HepG2 (cell line): ENCODE measurements around the gene CLDN7. TPM values are rescaled to one million over a fixed set of nuclear protein-coding genes. Genes with fewer than 3 reads are reported as not detected.

Source experiments
- ATAC-seq: fragments of 200-7000 bp; cut with Tn5 transposase; 3 replicates; pipeline ENCODE4 v1.9.1; 2020; ENCODE audit warnings: mild to moderate bottlenecking, moderate library complexity
- BruUV-seq: library from RNA; stranded (reverse); fragments of 400-500 nt; replicated peaks from 2 replicates; lab custom pipeline; 2021; lab: Mats Ljungman, UMichigan
- CTCF ChIA-PET: fragments of 300-600 bp; formaldehyde crosslinking; extraction: SDS; loops from one replicate; lab custom pipeline; 2021; ENCODE audit warnings: low total read pairs, inconsistent platforms, low intra/inter-chr PET ratio; lab: Yijun Ruan, JAX
- POLR2A ChIA-PET: fragments of 350-600 bp; sonication (Branson Sonifier 250); formaldehyde crosslinking; loops from one replicate; lab custom pipeline; 2020; ENCODE audit warnings: antibody characterized with exemption, inconsistent platforms; lab: Yijun Ruan, JAX
- DNase-seq: peaks from one replicate; pipeline ENCODE4 v3.0.0-alpha.2; 2015; ENCODE audit warnings: low spot score
- FAIRE-seq: peaks from 3 replicates; lab custom pipeline; 2011; peaks lifted over from hg19 to GRCh38; lab: Jason Lieb, UNC
- H2AFZ ChIP-seq: one replicate; pipeline ENCODE4 v1.6.1; 2011; ENCODE audit warnings: low read length, inconsistent platforms
- H3K27ac ChIP-seq: fragments of 300-600 bp; 3 replicates; pipeline ENCODE4 v1.8.0; 2011; ENCODE audit warnings: mixed run types, mild to moderate bottlenecking, mixed read lengths, low read length, inconsistent platforms; ENCODE audit not compliant: insufficient read depth; ENCODE audit errors: extremely low read length
- H3K27me3 ChIP-seq, 2 experiments: fragments of 200-600 bp in 1 of 2; 2 replicates in 1 of 2; 3 replicates in 1 of 2; pipeline versions ENCODE4 v1.6.0 to v1.8.0; 2011; ENCODE audit warnings: low read length in 2 of 2, mild to moderate bottlenecking in 2 of 2, moderate library complexity in 2 of 2, inconsistent platforms in 1 of 2; ENCODE audit not compliant: insufficient read depth in 2 of 2, control insufficient read depth in 1 of 2
- H3K36me3 ChIP-seq, 2 experiments: fragments of 200-600 bp in 1 of 2; replicated peaks in 1 of 2; 2 replicates in 1 of 2; 3 replicates in 1 of 2; pipeline versions ENCODE4 v1.5.1 to v1.8.0; 2011; ENCODE audit warnings: low read length in 2 of 2, inconsistent platforms in 1 of 2; ENCODE audit not compliant: insufficient read depth in 2 of 2, control insufficient read depth in 1 of 2
- H3K4me1 ChIP-seq: 2 replicates; pipeline ENCODE4 v1.5.1; 2012; ENCODE audit warnings: low read length, inconsistent platforms; ENCODE audit not compliant: insufficient read depth
- H3K4me2 ChIP-seq: 2 replicates; pipeline ENCODE4 v1.6.0; 2011; ENCODE audit warnings: low read depth, low read length, inconsistent platforms
- H3K4me3 ChIP-seq, 3 experiments: fragments of 200-600 bp in 1 of 3; sonication (generic), shearing (Covaris generic) in 1 of 3; replicated peaks in 1 of 3; 2 replicates each; pipeline ENCODE4 v1.5.1; 2011 to 2016; ENCODE audit warnings: low read length in 3 of 3, inconsistent platforms in 2 of 3, low read depth in 2 of 3, mild to moderate bottlenecking in 2 of 3, control low read depth in 1 of 3, mixed read lengths in 1 of 3; ENCODE audit not compliant: insufficient read depth in 1 of 3
- H3K79me2 ChIP-seq: one replicate; pipeline ENCODE4 v1.6.1; 2011; ENCODE audit warnings: low read length, inconsistent platforms; ENCODE audit not compliant: insufficient read depth
- H3K9ac ChIP-seq: 2 replicates; pipeline ENCODE4 v1.6.0; 2011; ENCODE audit warnings: mild to moderate bottlenecking, low read depth, low read length, inconsistent platforms; ENCODE audit not compliant: insufficient read depth
- H3K9me3 ChIP-seq: 2 replicates; pipeline ENCODE4 v1.5.1; 2012; ENCODE audit warnings: mild to moderate bottlenecking, low read length
- H4K20me1 ChIP-seq: 2 replicates; pipeline ENCODE4 v1.6.0; 2011; ENCODE audit warnings: inconsistent platforms, mild to moderate bottlenecking, low read length, moderate library complexity; ENCODE audit not compliant: insufficient read depth
- AGO2 ChIP-seq: fragments of 200-400 bp; formaldehyde crosslinking; optimal IDR thresholded peaks from 2 replicates; pipeline ENCODE3; 2017; ENCODE audit warnings: mild to moderate bottlenecking, low read depth, low read length, moderate library complexity
- ARID4A ChIP-seq: sonication (generic); formaldehyde crosslinking; IDR thresholded peaks from 2 replicates; pipeline ENCODE4 v1.5.0; 2020; ENCODE audit warnings: mild to moderate bottlenecking, missing genetic modification reagents, borderline replicate concordance
- ETV5 ChIP-seq: IDR thresholded peaks from 2 replicates; pipeline ENCODE4 v1.6.1; 2018; ENCODE audit warnings: missing biosample characterization, missing genetic modification reagents, inconsistent platforms, borderline replicate concordance
- FOXC1 ChIP-seq: sonication (generic); formaldehyde crosslinking; IDR thresholded peaks from 2 replicates; pipeline ENCODE4 v1.8.0; 2022; ENCODE audit warnings: mild to moderate bottlenecking, missing genetic modification reagents, borderline replicate concordance
- GATAD2A ChIP-seq: IDR thresholded peaks from 2 replicates; pipeline ENCODE4 v1.6.1; 2016
- GTF2F1 ChIP-seq: fragments of 150-350 bp; IDR thresholded peaks from 2 replicates; pipeline ENCODE4 v1.6.1; 2014; ENCODE audit warnings: low read length
- HNRNPK ChIP-seq: fragments of 200-400 bp; formaldehyde crosslinking; IDR thresholded peaks from 2 replicates; pipeline ENCODE4 v1.6.1; 2018; ENCODE audit warnings: low read length, low read depth, moderate library complexity, mild to moderate bottlenecking; ENCODE audit not compliant: poor library complexity, severe bottlenecking
- KAT7 ChIP-seq: IDR thresholded peaks from 2 replicates; pipeline ENCODE4 v1.6.1; 2018; ENCODE audit warnings: borderline replicate concordance, missing compliant biosample characterization
- MXD3 ChIP-seq: IDR thresholded peaks from 2 replicates; pipeline ENCODE4 v1.6.1; 2016; ENCODE audit warnings: mild to moderate bottlenecking, missing biosample characterization, missing genetic modification reagents
- NFKB2 ChIP-seq: sonication (generic); formaldehyde crosslinking; IDR thresholded peaks from 2 replicates; pipeline ENCODE4 v1.4.0; 2020; ENCODE audit warnings: missing genetic modification reagents, borderline replicate concordance
- SP5 ChIP-seq: IDR thresholded peaks from 2 replicates; pipeline ENCODE4 v1.6.1; 2016; ENCODE audit warnings: low read depth, borderline replicate concordance
- THAP11 ChIP-seq: IDR thresholded peaks from 2 replicates; pipeline ENCODE4 v1.6.1; 2016; ENCODE audit warnings: missing biosample characterization, missing genetic modification reagents
- UBTF ChIP-seq: sonication (generic); formaldehyde crosslinking; IDR thresholded peaks from 2 replicates; pipeline ENCODE4 v1.4.0; 2020; ENCODE audit warnings: mild to moderate bottlenecking, missing genetic modification reagents
- ZGPAT ChIP-seq: IDR thresholded peaks from 2 replicates; pipeline ENCODE4 v1.6.1; 2016; ENCODE audit warnings: mild to moderate bottlenecking
- ZNF263 ChIP-seq: sonication (generic); formaldehyde crosslinking; IDR thresholded peaks from 2 replicates; pipeline ENCODE4 v1.4.0; 2020; ENCODE audit warnings: missing genetic modification reagents
- WGBS: methylation state at CpG from one replicate; pipeline ENCODE4 v1.1.6; 2017; ENCODE audit warnings: low lambda C conversion rate; 5-methylcytosine and 5-hydroxymethylcytosine counted together
- in situ Hi-C: cut with HindIII; loops from 2 replicates; pipeline ENCODE4 v1.10.0; 2017; ENCODE audit warnings: low pct_unique_long_range_greater_than_20kb; ENCODE audit not compliant: extremely low pct_ligation_motif_present
- intact Hi-C: fragments of 100-400 bp; cut with micrococcal nuclease; formaldehyde crosslinking; loops from one replicate; pipeline ENCODE4 v1.10.0; 2022; ENCODE audit not compliant: unreplicated experiment
- polyA plus RNA-seq, 8 experiments: library from polyadenylated mRNA; depleted of rRNA in 3 of 8; stranded (reverse) in 7 of 8; unstranded in 1 of 8; fragments of >200 nt; fragmentation: Illumina TruSeq in 4 of 8; extraction: Trizol in 4 of 8; gene quantifications; 2 replicates each; pipeline versions ENCODE4 v1.2.1 to v1.2.3, GENCODE V29; 2011 to 2016; ENCODE audit warnings: low read depth in 4 of 8, missing spikeins in 1 of 8, mixed read lengths in 1 of 8; ENCODE audit not compliant: insufficient read depth in 1 of 8
- total RNA-seq, 5 experiments: library from RNA; depleted of rRNA; stranded (reverse); fragments of >200 nt; fragmentation: Illumina TruSeq; extraction: Trizol; gene quantifications; 2 replicates each; pipeline ENCODE4 v1.2.3, GENCODE V29; 2016; ENCODE audit warnings: low read depth in 1 of 5

CLDN7 gene
- total and polyA plus RNA-seq, 2 of the 13 experiments (the other 11 are each of a cell fraction or from before 2014, with no cell fraction given): not detected

- Histone ChIP-seq H4K20me1 (0 out of 2 replicates have a peak, but pooled peaks cover 3% of the 10 kb centered on the region), H3K4me1 (peaks cover 47% of the 10 kb centered on the region), H3K36me3 (peaks cover 10 to 24% of the 10 kb centered on the region in 2 experiments), H3K4me2 (peak overlapping the region; percentile 84), H3K27ac (peak overlapping the region; percentile 88), H3K9ac (peak overlapping the region; percentile 96), H2AFZ (no peak overlapping the region), H3K9me3 (no peaks in the 10 kb centered on the region), H3K4me3 (peak overlapping the region; percentile 97 to 98 (median 98); a peak in 5 of 6 replicates), H3K27me3 (no peaks in the 10 kb centered on the region; a peak in 1 of 5 replicates), H3K79me2 (peaks cover 57% of the 10 kb centered on the region)
- 4% methylated on average over 22 of the region's 73 CpGs for WGBS
- POLR2A ChIA-PET: interaction anchor here (0.7 to 8.9 kb wide), 12 partner anchors 13 to 202 kb away, joined by 3 to 140 read pairs (median 6); partner anchors contain the start of genes ACADVL, ASGR1, ASGR2 and CTDNEP1
- in situ Hi-C loops (no loop called here), intact Hi-C loops (loop anchor here (10.0 kb wide), 1 partner anchor 63 kb away; the partner anchor contains the start of gene ASGR1)
- ATAC-seq: peak; percentile 6
- DNase-seq: peak; percentile 68
- CTCF ChIA-PET: no interaction called here
- BruUV-seq: no TSS peak
- FAIRE-seq: no peak
- TF ChIP-seq UBTF (CRISPR knock-in tag) (peak; percentile 49; the same call in 1 of the 2 replicates), MXD3 (CRISPR knock-in tag) (0 out of 2 replicates have a peak, but pooled peaks have one; percentile 39), GTF2F1 (no peak), ARID4A (CRISPR knock-in tag) (peak; percentile 64; the same call in 1 of the 2 replicates), HNRNPK (peak; percentile 75), NFKB2 (CRISPR knock-in tag) (peak; percentile 42; the same call in 1 of the 2 replicates), KAT7 (CRISPR knock-in tag) (peak; percentile 30; the same call in 1 of the 2 replicates), ZGPAT (CRISPR knock-in tag) (peak; percentile 36; the same call in 1 of the 2 replicates), FOXC1 (no peak), ZNF263 (CRISPR knock-in tag) (peak; percentile 59), ETV5 (CRISPR knock-in tag) (peak; percentile 38; the same call in 1 of the 2 replicates), GATAD2A (CRISPR knock-in tag) (no peak), AGO2 (peak; percentile 85), THAP11 (CRISPR knock-in tag) (peak; percentile 74), SP5 (CRISPR knock-in tag) (peak; percentile 64; the same call in 1 of the 2 replicates)
Measured at GRCh38 chr17:7237761-7238419, 24.4 kb downstream of the CLDN7 start.
